HCT116 (cell line): ENCODE data around the gene PCDH10. TPM values are rescaled to one million over a fixed set of nuclear protein-coding genes. Genes with fewer than 3 reads are reported as not detected.

Experiments used
- ATAC-seq: fragments of 200-7000 bp; cut with Tn5 transposase; 2 replicates; pipeline ENCODE4 v1.9.1; 2020; ENCODE audit warnings: mild to moderate bottlenecking, moderate library complexity
- BruUV-seq: library from RNA; stranded (reverse); fragments of 400-500 nt; replicated peaks from 2 replicates; lab custom pipeline; 2021; lab: Mats Ljungman, UMichigan
- CTCF ChIA-PET: fragments of 300-600 bp; sonication (Branson Sonifier 250); formaldehyde crosslinking; loops from one replicate; lab custom pipeline; 2021; ENCODE audit warnings: antibody characterized with exemption; lab: Charles Lee
- POLR2A ChIA-PET: fragments of 300-600, 350-600 bp; sonication (Branson Sonifier 250); formaldehyde crosslinking; loops from one replicate; lab custom pipeline; 2021; ENCODE audit warnings: antibody characterized with exemption; lab: Charles Lee
- RAD21 ChIA-PET, 2 experiments: fragments of 300-600 bp; sonication (Branson Sonifier 250); formaldehyde crosslinking; loops; one replicate each; lab custom pipeline; 2023; ENCODE audit warnings: low total read pairs in 2 of 2; ENCODE audit not compliant: uncharacterized antibody in 2 of 2, unreplicated experiment in 2 of 2, low non-redundant PET in 1 of 2; lab: Charles Lee
- DNase-seq: peaks from one replicate; pipeline ENCODE4 v3.0.0-alpha.2; 2010; ENCODE audit warnings: low read depth, low spot score
- H2AFZ ChIP-seq: fragments of 200-600 bp; shearing (Covaris generic), sonication (generic); 2 replicates; pipeline ENCODE4 v1.6.1; 2017; ENCODE audit warnings: low read depth, mixed run types, mixed read lengths, antibody characterized with exemption, low read length; ENCODE audit not compliant: poor library complexity, severe bottlenecking
- H3K27ac ChIP-seq: 2 replicates; pipeline ENCODE4 v1.5.1; 2012; ENCODE audit warnings: low read depth, low read length
- H3K27me3 ChIP-seq: fragments of 200-600 bp; sonication (generic); 2 replicates; pipeline ENCODE4 v1.6.1; 2016; ENCODE audit warnings: mixed run types, low read length, mixed read lengths; ENCODE audit not compliant: insufficient read depth
- H3K36me3 ChIP-seq, 2 experiments: fragments of 200-500 bp in 1 of 2; fragments of 200-600 bp in 1 of 2; sonication (Bioruptor generic) in 1 of 2; sonication (generic) in 1 of 2; 2 replicates each; pipeline versions ENCODE4 v1.5.1 to v1.6.1; 2014 to 2016; ENCODE audit warnings: low read length in 2 of 2, inconsistent platforms in 1 of 2, mixed read lengths in 1 of 2, mixed run types in 1 of 2; ENCODE audit not compliant: insufficient read depth in 2 of 2, control insufficient read depth in 1 of 2
- H3K4me1 ChIP-seq, 2 experiments: fragments of 200-600 bp in 1 of 2; sonication (generic) in 1 of 2; 2 replicates each; pipeline versions ENCODE4 v1.5.1 to v1.6.1; 2012 to 2017; ENCODE audit warnings: low read length in 2 of 2, inconsistent platforms in 1 of 2, mild to moderate bottlenecking in 1 of 2, mixed read lengths in 1 of 2, mixed run types in 1 of 2, moderate library complexity in 1 of 2; ENCODE audit not compliant: insufficient read depth in 2 of 2, control insufficient read depth in 1 of 2
- H3K4me2 ChIP-seq: fragments of 200-600 bp; sonication (generic); 2 replicates; pipeline ENCODE4 v1.6.1; 2017; ENCODE audit warnings: mixed run types, low read length, mixed read lengths
- H3K4me3 ChIP-seq, 2 experiments: fragments of 200-600 bp in 1 of 2; sonication (generic) in 1 of 2; replicated peaks in 1 of 2; 2 replicates each; pipeline ENCODE4 v1.5.1; 2011 to 2016; ENCODE audit warnings: low read length in 2 of 2, control low read depth in 1 of 2, low read depth in 1 of 2, mild to moderate bottlenecking in 1 of 2, mixed read lengths in 1 of 2, mixed run types in 1 of 2
- H3K79me2 ChIP-seq: fragments of 200-600 bp; sonication (generic); 2 replicates; pipeline ENCODE4 v1.6.1; 2017; ENCODE audit warnings: mild to moderate bottlenecking, mixed run types, low read length, moderate library complexity, mixed read lengths; ENCODE audit not compliant: insufficient read depth
- H3K9ac ChIP-seq: fragments of 200-600 bp; sonication (generic); 2 replicates; pipeline ENCODE4 v1.6.1; 2016; ENCODE audit warnings: low read length, mixed read lengths
- H3K9me2 ChIP-seq: fragments of 200-600 bp; sonication (generic), shearing (Covaris generic); 2 replicates; pipeline ENCODE4 v1.6.1; 2017; ENCODE audit warnings: mixed run types, mild to moderate bottlenecking, moderate library complexity; ENCODE audit not compliant: insufficient read depth
- H3K9me3 ChIP-seq, 2 experiments: fragments of 200-500 bp in 1 of 2; fragments of 200-600 bp in 1 of 2; sonication (Bioruptor generic) in 1 of 2; sonication (generic) in 1 of 2; 2 replicates each; pipeline ENCODE4 v1.6.1; 2014 to 2017; ENCODE audit warnings: low read length in 2 of 2, mixed read lengths in 2 of 2, inconsistent platforms in 1 of 2, low read depth in 1 of 2, mild to moderate bottlenecking in 1 of 2, mixed run types in 1 of 2, moderate library complexity in 1 of 2; ENCODE audit not compliant: control insufficient read depth in 1 of 2, insufficient read depth in 1 of 2
- H4K20me1 ChIP-seq: fragments of 200-600 bp; sonication (generic), shearing (Covaris generic); 2 replicates; pipeline ENCODE4 v1.6.1; 2017; ENCODE audit warnings: mixed run types, mild to moderate bottlenecking, moderate library complexity; ENCODE audit not compliant: insufficient read depth
- ATF3 ChIP-seq: IDR thresholded peaks from 2 replicates; pipeline ENCODE4 v1.6.1; 2012
- CBX3 ChIP-seq: IDR thresholded peaks from 2 replicates; pipeline ENCODE4 v1.6.1; 2012; ENCODE audit warnings: low read depth
- CEBPB ChIP-seq: IDR thresholded peaks from 2 replicates; pipeline ENCODE4 v1.6.1; 2012; ENCODE audit warnings: low read depth
- ELF1 ChIP-seq: IDR thresholded peaks from 2 replicates; pipeline ENCODE4 v1.6.1; 2012; ENCODE audit warnings: low read depth, borderline replicate concordance
- EZH2 ChIP-seq: fragments of 200-600 bp; sonication (generic); IDR thresholded peaks from 2 replicates; pipeline ENCODE4 v1.6.1; 2017; ENCODE audit warnings: antibody characterized with exemption, mixed run types
- JUND ChIP-seq: IDR thresholded peaks from 2 replicates; pipeline ENCODE4 v1.6.1; 2012
- POLR2AphosphoS5 ChIP-seq: IDR thresholded peaks from 2 replicates; pipeline ENCODE4 v1.6.1; 2011; ENCODE audit warnings: mild to moderate bottlenecking, low read depth, low read length, moderate library complexity
- SIN3A ChIP-seq: IDR thresholded peaks from 2 replicates; pipeline ENCODE4 v1.6.1; 2012; ENCODE audit warnings: low read depth
- SP1 ChIP-seq: IDR thresholded peaks from 2 replicates; pipeline ENCODE4 v1.6.1; 2012; ENCODE audit warnings: low read depth
- TCF7L2 ChIP-seq: IDR thresholded peaks from 2 replicates; pipeline ENCODE4 v1.7.0; 2011; ENCODE audit warnings: borderline replicate concordance, inconsistent platforms; ENCODE audit not compliant: insufficient read depth, insufficient read length; ENCODE audit errors: extremely low read depth
- YY1 ChIP-seq: IDR thresholded peaks from 2 replicates; pipeline ENCODE4 v1.6.1; 2011; ENCODE audit warnings: low read length, low read depth, moderate library complexity, mild to moderate bottlenecking; ENCODE audit not compliant: insufficient replicate concordance; ENCODE audit errors: extremely low read depth
- ZNF274 ChIP-seq: fragments of 200-500 bp; sonication (Bioruptor generic); IDR thresholded peaks from 2 replicates; pipeline ENCODE4 v1.6.1; 2014; ENCODE audit warnings: mild to moderate bottlenecking, low read depth, low read length, inconsistent platforms
- intact Hi-C: fragments of 100-400 bp; cut with micrococcal nuclease; formaldehyde crosslinking; loops from 2 replicates; pipeline ENCODE4 v1.10.0; 2022
- total RNA-seq: library from RNA; stranded (reverse); gene quantifications from one replicate; pipeline ENCODE4 v1.2.1, GENCODE V29; 2021; ENCODE audit not compliant: unreplicated experiment
- TF ChIP-seq, protein P1 (sequence below), 3 experiments: fragments of 200-600 bp in 1 of 3; sonication (generic) in 1 of 3; IDR thresholded peaks in 2 of 3; conservative IDR thresholded peaks in 1 of 3; 2 replicates each; pipeline ENCODE4 v1.5.1; 2012 to 2017; ENCODE audit warnings: low read depth in 2 of 3, low read length in 2 of 3, antibody characterized with exemption in 1 of 3, borderline replicate concordance in 1 of 3, control low read depth in 1 of 3, mild to moderate bottlenecking in 1 of 3, mixed read lengths in 1 of 3, mixed run types in 1 of 3, moderate library complexity in 1 of 3; ENCODE audit not compliant: insufficient read depth in 1 of 3

Gene PCDH10
- total RNA-seq, 1 experiment from 2014 or later = not detected

DNA sequence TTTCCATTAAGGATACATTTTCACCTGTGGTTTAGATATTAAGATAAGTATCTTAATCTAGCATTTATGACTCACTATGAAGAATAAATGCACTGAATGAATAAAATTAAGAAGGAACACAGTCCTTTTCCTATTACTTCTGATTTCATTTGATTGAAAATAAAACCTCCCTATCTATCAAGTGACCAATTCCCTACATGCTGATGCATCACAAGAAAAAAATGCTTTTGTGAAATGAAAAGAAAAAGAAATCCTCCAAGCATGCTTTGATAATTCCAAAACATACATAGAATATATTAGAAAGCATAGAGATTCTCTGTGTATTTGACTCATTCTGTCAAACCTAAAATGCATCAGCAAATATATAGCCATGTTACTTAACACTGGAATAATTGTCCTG, 37.1 kb downstream of the PCDH10 start:
- Histone ChIP-seq H3K36me3 (no peaks in the 10 kb centered on the region), H4K20me1 (no peaks in the 10 kb centered on the region), H3K27me3 (no peaks in the 10 kb centered on the region), H3K9me3 (no peaks in the 10 kb centered on the region), H2AFZ (no peak overlapping the region), H3K4me2 (no peak overlapping the region), H3K27ac (no peak overlapping the region), H3K4me1 (no peaks in the 10 kb centered on the region), H3K4me3 (no peak overlapping the region), H3K9ac (no peak overlapping the region), H3K9me2 (no peaks in the 10 kb centered on the region), H3K79me2 (no peaks in the 10 kb centered on the region)
- no peak for DNase-seq
- ATAC-seq = no peak
- CTCF ChIA-PET = no interaction called here
- BruUV-seq = no TSS peak
- POLR2A ChIA-PET = no interaction called here
- RAD21 ChIA-PET = no interaction called here
- TF ChIP-seq SP1 = no peak
- TF ChIP-seq ATF3 = no peak
- no peak for TF ChIP-seq ZNF274
- no peak for TF ChIP-seq SIN3A
- TF ChIP-seq EZH2 = no peak
- no peak for TF ChIP-seq TCF7L2
- no peak for TF ChIP-seq CBX3
- no peak for TF ChIP-seq YY1
- TF ChIP-seq, protein P1, sequence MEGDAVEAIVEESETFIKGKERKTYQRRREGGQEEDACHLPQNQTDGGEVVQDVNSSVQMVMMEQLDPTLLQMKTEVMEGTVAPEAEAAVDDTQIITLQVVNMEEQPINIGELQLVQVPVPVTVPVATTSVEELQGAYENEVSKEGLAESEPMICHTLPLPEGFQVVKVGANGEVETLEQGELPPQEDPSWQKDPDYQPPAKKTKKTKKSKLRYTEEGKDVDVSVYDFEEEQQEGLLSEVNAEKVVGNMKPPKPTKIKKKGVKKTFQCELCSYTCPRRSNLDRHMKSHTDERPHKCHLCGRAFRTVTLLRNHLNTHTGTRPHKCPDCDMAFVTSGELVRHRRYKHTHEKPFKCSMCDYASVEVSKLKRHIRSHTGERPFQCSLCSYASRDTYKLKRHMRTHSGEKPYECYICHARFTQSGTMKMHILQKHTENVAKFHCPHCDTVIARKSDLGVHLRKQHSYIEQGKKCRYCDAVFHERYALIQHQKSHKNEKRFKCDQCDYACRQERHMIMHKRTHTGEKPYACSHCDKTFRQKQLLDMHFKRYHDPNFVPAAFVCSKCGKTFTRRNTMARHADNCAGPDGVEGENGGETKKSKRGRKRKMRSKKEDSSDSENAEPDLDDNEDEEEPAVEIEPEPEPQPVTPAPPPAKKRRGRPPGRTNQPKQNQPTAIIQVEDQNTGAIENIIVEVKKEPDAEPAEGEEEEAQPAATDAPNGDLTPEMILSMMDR (IDR thresholded peaks at IDR 0.05 in 2 of 3, conservative IDR thresholded peaks at IDR 0.05 in 1 of 3; ENCODE audit: borderline replicate concordance in 1 of 3, insufficient read depth in 1 of 3, low read depth in 2 of 3, low read length in 2 of 3) = no peak
- no peak for TF ChIP-seq JUND
- TF ChIP-seq POLR2AphosphoS5 = no peak
- no peak for TF ChIP-seq ELF1
- no peak for TF ChIP-seq CEBPB
- intact Hi-C loops = no loop called here
